Measurements from ENCODE around the gene MAP2K7.
A peak's percentile ranks its signal among the peaks of the same experiment; 100 is the strongest.
"Not testable (repeated sequence)": the region's sequence is repeated elsewhere in the genome, so short reads cannot be mapped to it uniquely, and the experiment has no call there.

MAP2K7 gene

DNA sequence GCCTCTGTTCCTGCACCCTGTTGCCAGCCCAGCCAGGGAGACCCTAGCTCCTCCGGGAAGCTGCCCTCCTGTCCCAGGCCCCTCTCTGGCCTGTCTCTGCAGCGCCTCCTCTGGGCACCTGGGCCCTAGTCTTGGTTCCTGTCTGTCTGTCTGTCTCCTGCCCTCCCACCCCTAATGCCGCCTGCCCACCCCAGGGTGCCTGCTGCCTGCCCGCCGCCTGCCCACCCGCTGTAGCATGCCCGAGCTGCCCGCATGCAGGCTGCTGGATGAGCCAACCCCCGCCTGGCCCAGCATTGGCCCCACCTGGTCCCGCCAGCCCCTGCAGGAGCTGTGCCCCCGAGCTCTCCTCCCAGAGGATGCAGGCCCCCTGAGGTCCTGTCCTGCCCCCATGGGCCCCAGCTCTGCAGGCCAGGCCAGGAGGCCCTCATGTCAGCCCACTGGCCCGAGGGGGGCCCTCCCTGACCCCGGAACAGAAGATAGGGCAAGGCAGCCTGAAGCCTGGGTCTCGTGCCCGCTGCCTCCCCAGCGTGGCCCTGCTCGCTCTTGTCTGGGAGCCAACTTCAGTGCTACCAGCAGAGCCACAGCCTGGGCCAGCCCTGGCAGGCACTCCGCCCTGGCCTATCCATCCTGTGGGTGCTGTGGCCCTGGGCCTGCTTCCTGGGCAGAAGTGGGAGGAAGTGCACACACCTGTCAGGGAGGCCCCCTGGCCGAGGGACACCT is 5.2 kb downstream of the MAP2K7 start:
- no peak for DNase-seq

DNA sequence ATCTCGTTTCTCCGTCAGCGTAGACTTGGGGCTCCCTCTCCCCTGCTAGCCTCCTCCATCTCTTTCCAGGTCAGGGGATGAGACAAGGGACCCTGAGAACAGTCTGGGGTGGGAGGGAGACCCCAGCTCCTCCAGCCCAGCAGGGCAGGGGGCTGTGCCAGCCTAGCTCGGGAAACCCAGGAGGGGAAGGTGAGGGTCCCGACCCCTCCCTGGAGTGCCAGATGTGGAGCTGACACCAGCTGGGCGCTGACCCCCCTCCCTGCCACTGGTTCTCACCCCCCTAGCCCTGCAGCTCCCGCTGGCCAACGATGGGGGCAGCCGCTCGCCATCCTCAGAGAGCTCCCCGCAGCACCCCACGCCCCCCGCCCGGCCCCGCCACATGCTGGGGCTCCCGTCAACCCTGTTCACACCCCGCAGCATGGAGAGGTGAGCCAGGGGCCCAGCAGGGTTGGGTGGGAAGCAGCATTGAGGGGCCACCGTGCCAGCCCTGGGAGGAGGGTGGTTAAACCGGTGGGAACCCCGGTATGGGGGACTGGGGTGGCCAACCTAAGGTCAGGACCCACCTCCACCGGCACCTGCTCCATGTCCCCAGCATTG is 5.9 kb downstream of the MAP2K7 start:
- DNase-seq, result no peak

DNA sequence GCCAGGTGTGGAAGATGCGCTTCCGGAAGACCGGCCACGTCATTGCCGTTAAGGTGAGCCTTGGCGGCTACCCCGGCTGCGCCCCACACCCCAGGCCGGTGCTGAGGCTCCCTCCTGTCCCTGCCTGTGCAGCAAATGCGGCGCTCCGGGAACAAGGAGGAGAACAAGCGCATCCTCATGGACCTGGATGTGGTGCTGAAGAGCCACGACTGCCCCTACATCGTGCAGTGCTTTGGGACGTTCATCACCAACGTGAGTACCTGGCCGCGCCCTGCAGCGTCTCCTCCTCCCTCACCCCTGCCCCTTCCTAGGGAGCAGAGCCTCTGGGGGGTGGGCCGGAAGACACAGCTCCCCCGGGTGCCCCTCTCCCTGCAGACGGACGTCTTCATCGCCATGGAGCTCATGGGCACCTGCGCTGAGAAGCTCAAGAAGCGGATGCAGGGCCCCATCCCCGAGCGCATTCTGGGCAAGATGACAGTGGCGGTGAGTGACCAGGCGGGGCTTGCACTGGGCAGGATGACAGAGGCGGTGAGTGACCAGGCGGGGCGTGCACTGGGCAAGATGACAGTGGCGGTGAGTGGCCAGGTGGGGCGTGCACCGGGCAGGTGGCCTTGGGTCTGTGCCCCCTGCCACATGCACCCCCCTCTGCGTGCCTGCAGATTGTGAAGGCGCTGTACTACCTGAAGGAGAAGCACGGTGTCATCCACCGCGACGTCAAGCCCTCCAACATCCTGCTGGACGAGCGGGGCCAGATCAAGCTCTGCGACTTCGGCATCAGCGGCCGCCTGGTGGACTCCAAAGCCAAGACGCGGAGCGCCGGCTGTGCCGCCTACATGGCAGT is 6.9 kb downstream of the MAP2K7 start:
- DNase-seq, result no peak

DNA sequence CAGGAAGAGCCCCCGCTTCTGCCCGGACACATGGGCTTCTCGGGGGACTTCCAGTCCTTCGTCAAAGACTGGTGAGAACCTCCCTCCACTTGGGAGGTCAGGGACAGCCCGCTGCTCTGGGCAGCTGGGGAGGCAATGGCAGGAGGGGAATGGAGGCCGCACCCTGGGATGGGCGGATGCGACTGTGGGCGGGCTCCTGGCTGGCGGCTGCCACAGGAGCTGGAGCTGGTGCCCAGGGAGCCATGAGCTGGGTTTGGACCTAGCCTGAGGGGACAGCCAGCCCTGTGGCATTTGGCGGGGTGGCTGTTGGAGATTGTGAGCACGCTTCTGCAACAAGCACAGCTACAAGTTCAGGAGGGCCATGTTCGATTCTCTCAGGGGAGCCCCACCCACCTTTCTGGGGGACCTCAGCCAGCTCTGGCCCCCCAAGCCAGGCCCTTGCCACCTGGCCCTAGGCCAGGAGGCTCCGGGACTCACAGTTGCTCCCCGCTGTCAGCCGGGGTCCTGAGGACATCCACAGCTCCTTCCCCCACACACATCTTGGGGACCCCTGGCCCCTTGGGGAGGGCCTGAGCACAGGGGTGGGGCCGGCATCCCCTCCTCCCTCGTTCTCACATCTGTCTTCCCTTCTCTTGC is 7.9 kb downstream of the MAP2K7 start:
- DNase-seq, result no peak

- no peak for DNase-seq
These were observed 8.5 kb downstream of the MAP2K7 start for GRCh38 chr19:7912144-7912696.

GRCh38 chr19:7912697-7913564 is 9.3 kb downstream of the MAP2K7 start:
- DNase-seq, result no peak

DNA sequence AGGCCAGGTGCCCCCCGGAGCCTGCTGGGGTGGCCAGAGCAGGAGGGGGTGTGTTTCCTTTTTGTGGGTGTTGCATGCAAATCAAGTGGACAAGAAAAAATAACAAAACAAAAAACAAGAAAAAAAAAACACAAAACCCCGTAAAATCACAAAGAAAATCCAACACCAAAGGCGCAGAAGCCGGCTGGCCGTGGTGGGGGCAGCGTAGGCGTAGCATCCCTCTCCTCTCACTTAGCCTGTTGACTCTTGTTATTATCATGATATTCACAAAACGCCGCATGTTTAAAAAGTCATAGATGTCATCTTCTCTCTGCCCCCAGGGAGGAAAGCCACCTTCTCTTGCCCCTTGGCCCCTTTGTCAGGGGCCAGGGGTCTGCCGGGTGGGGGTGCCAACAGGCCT is 10.0 kb downstream of the MAP2K7 start:
- DNase-seq, result no peak

DNA sequence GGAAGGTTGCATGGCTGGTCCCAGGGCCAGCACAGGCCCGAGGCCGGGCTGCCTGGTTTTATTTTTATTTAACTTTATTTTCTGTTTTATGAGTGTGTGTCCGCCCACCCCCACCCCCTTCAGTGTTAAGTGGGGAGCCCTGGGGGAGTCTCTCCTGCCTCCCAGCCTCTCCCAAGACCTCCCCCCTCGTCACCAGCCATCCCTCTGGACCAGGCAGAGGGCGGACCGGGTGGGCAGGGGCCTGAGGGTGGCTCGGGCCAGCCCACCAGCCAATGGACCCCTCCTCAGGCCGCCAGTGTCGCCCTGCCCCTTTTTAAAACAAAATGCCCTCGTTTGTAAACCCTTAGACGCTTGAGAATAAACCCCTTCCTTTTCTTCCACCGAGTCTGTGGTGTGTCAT is 10.4 kb downstream of the MAP2K7 start:
- DNase-seq, result no peak

GRCh38 chr19:7914598-7915045 is 10.9 kb downstream of the MAP2K7 start, which contains the start of gene TGFBR3L:
TGFBR3L (plus strand) TSS chr19:7914830.
- peak in 1 of 2 experiments; percentile 20 for DNase-seq

GRCh38 chr19:7915250-7916102 is 11.8 kb downstream of the MAP2K7 start:
- no peak for DNase-seq

- DNase-seq, result peak in 1 of 2 experiments; percentile 51
These were observed 12.7 kb downstream of the MAP2K7 start for GRCh38 chr19:7916103-7916954.

- no peak for DNase-seq
These were observed 13.2 kb downstream of the MAP2K7 start for GRCh38 chr19:7916955-7917266.

DNA sequence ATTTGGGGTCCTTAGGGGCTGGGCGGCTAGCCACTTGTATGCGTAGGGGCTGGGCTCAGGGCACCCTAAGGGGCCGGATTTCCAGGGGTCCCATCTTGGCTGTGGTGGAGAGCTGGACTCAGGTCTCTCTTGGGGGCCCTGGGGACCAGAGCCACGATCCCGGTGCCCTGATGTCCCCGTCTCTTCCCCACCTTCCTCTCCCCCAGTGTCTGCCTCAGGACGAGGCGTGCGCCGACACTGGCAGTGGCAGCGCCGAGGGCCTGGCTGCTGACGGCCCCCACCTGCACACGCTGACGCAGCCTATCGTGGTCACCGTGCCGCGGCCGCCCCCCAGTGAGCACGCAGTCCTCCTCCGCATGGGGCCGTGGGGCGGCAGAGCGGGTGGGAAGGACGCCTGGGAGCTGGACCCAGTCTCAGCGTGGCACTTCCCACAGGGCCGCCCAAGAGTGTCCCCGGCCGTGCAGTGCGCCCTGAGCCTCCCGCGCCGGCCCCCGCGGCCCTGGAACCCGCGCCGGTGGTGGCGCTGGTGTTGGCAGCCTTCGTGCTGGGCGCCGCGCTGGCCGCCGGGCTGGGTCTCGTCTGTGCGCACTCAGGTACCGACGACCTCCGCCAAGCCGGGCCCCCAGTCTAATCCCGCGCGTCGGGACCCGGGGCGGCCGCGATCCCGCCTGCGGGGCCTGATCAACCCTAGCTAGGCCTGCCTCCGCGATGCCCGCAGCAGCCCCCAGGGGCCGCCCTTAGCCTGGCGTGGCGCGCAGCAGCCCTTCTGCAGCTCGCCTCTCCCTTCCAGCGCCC is 13.8 kb downstream of the MAP2K7 start:
- DNase-seq, result peak; percentile 37 to 67

DNA sequence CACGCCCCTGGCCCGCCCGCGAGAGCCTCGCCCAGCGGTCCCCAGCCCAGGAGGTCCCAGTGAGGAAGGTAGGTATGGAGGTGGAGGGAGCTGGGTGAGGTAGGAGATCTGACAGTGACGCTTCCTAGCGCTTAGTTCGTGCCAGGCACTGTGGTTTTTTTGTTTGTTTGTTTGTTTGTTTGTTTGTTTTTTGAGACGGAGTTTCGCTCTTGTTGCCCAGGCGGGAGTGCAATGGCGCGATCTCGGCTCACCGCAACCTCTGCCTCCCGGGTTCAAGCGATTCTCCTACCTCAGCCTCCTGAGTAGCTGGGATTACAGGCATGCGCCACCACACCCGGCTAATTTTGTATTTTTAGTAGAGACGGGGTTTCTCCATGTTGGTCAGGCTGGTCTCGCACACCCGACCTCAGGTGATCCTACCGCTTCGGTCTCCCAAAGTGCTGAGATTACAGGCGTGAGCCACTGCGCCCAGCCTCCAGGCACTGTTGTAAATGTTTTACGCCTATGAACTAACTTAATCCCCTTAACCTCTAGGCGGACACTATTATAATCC is 14.5 kb downstream of the MAP2K7 start:
- not testable (repeated sequence) for DNase-seq

DNA sequence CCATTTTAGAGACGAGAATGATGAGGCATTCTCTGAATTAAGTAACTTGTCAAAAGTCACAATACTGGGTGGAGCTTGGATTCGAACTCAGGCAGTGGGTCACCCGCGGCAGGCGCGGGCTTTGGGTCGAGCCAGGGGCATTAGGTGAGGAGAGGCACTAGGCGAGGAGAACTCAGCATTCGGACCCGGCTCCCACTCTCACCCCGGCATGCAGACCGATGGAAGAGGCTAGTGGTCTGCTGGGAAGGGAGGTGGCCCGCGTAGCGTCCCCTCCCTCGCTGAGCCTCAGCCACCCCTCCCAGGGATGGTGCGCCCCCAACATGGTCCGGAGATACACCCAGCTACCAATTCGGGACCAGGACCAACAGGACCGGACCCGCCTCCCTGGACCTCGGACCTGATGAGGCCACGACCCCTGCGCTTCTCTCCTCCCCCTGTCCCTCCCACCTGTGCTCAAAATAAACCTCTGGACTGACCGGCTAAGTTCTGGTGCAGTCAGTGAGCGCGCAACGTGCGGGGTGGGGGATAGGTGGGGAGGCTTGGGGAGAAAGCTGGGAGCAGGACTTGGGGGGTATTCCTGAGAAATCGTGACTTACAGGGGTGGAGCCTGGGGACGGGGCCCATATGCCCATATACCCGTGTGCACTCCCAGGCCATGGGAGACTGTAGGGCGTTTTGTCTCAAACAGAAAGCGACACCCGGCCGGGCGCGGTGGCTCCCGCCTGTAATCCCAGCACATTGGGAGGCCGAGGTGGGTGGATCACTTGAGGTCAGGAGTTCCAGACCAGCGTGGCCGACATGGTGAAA is 15.1 kb downstream of the MAP2K7 start:
- peak in 1 of 2 experiments; percentile 28 for DNase-seq

DNA sequence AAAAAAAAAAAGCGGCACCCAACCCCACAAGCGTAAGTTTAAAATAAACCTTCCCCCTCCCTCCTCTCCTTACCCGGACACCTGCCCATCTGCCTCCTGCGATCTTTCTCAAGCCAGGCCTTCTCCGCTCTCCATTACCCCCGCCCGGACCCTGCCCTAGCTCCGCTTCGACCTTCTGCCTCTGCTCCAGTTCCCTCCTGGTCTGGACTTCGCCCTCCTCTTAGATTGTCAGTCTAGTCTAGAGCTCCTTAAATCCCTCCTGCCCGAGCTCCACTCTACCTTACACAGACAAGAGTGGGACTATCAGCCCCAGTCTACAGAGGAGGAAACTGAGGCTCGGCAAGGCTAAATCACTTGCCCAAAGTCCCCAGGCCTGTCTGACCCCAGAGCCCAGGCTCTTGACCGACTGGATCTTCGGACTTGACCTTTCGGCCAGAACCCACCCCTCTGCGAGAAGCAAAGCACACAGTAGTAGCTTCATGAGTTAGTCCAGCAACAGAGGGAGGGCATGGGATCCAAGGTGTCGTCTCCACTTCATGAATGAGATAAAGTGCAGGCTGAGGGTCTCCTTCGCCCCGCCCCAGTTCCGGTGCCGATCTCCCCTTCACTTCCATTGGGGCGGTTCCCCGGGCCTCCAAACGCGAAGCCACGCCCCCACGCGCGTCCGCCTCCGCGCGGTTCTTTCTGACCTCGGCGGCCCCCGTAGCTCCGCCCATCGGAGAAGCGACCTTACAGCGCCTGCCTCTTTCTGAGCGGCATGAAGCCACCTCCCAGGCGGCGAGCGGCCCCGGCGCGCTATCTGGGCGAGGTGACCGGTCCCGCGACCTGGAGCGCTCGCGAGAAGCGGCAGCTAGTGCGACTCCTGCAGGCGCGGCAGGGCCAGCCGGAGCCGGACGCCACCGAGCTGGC is 16.2 kb downstream of the MAP2K7 start, which contains the start of gene SNAPC2:
SNAPC2 (plus strand) TSS at position 729 of the 909 bp plus-strand sequence; CDS start at position 758, 29 bp downstream.
- DNase-seq, result peak; percentile 89 to 95

All from NCI-H524 (cell line).